Mesothelial cell of epicardium (in vitro differentiated cells): ENCODE data around the gene PMVK. TPM values are rescaled to one million over a fixed set of nuclear protein-coding genes. Genes with fewer than 3 reads are reported as not detected.

Experiments used
- DNase-seq, 2 experiments: peaks; one replicate each; pipeline ENCODE4 v3.0.0; 2021; ENCODE audit warnings: low spot score in 2 of 2; ENCODE audit not compliant: unreplicated experiment in 2 of 2
- H3K27ac Mint-ChIP-seq: 2 replicates; pipeline ENCODE4 v1.8.0; 2021; ENCODE audit warnings: mixed read lengths
- H3K27me3 Mint-ChIP-seq: 2 replicates; pipeline ENCODE4 v1.8.0; 2021; ENCODE audit warnings: low read depth, mixed read lengths
- H3K36me3 Mint-ChIP-seq: 2 replicates; pipeline ENCODE4 v1.8.0; 2021; ENCODE audit warnings: mixed read lengths
- H3K4me1 Mint-ChIP-seq: 2 replicates; pipeline ENCODE4 v1.8.0; 2021; ENCODE audit warnings: mixed read lengths
- H3K4me3 Mint-ChIP-seq: 2 replicates; pipeline ENCODE4 v1.8.0; 2021; ENCODE audit warnings: mild to moderate bottlenecking, moderate library complexity, mixed read lengths
- H3K9me3 Mint-ChIP-seq: 2 replicates; pipeline ENCODE4 v1.8.0; 2021; ENCODE audit warnings: mixed read lengths
- total RNA-seq: library from RNA; stranded (reverse); gene quantifications from 3 replicates; pipeline ENCODE4 v1.2.1, GENCODE V29; 2021
- TF ChIP-seq, protein P1 (sequence below): fragments of 200-600 bp; sonication (generic); IDR thresholded peaks from one replicate; pipeline ENCODE4 v1.5.0; 2021; ENCODE audit warnings: antibody characterized with exemption; ENCODE audit not compliant: unreplicated experiment

PMVK gene
- total RNA-seq, 1 donor from 2014 or later: 20.5 TPM

DNA sequence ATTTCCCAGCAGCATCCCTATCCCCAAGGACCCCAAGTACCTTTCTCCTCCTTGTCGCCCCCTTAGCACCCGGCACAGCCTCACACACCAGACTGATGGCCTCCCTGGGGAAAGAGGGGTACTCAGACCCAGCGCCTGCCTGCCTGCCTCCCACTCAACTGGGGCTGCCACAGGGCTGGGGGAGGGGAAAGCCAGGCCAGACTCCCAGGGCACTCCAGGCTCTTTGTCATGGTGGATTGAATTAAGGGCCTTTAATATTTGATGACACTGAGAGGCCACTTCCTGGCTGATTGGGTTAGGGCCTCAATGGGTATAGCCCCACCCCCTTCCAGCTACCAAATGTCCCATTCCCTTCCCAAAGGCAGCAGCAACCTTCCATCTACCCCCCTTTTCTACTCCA, 32.2 kb upstream of the PMVK start:
- Mint-ChIP-seq H3K4me1 (peaks cover 42% of the 10 kb centered on the region), H3K36me3 (peaks cover 11% of the 10 kb centered on the region), H3K9me3 (no peaks in the 10 kb centered on the region), H3K27me3 (no peaks in the 10 kb centered on the region), H3K4me3 (peak overlapping the region; percentile 59), H3K27ac (peak overlapping the region; percentile 48)
- no peak for DNase-seq
- TF ChIP-seq, protein P1, sequence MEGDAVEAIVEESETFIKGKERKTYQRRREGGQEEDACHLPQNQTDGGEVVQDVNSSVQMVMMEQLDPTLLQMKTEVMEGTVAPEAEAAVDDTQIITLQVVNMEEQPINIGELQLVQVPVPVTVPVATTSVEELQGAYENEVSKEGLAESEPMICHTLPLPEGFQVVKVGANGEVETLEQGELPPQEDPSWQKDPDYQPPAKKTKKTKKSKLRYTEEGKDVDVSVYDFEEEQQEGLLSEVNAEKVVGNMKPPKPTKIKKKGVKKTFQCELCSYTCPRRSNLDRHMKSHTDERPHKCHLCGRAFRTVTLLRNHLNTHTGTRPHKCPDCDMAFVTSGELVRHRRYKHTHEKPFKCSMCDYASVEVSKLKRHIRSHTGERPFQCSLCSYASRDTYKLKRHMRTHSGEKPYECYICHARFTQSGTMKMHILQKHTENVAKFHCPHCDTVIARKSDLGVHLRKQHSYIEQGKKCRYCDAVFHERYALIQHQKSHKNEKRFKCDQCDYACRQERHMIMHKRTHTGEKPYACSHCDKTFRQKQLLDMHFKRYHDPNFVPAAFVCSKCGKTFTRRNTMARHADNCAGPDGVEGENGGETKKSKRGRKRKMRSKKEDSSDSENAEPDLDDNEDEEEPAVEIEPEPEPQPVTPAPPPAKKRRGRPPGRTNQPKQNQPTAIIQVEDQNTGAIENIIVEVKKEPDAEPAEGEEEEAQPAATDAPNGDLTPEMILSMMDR: no peak

DNA sequence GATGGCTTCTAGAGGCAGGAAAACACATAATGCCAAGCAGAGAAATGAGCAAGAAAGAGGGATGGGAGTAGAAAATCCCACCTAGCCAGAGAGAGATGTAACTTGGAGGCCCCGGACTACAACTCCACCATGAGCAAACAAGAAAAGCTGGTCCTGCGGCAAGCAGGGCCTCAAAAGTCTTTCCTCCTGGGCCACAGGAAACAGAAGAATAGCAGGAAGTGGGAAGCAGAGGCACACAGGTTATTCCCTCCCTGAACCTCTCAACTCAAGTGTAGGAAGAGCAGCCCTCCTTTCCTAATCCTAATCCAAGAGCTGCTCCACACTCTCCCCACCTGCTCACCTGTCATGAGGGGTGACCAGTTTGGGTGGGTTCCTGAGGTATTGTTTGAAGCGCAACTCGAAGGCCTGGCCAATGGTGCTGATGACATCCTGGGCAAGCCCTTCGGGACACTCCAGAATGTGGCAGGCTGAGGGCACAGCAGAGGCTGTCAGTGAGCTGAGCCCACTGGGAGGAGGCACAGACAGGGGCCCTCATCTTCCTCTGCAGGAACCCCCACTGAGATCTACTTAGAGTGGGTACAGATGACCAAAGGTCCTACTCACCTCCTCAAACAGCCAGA, 30.9 kb upstream of the PMVK start:
- DNase-seq: no peak
- peaks cover 47% of the 10 kb centered on the region for H3K4me1 Mint-ChIP-seq
- no peaks in the 10 kb centered on the region for H3K27me3 Mint-ChIP-seq
- TF ChIP-seq, protein P1: no peak
- no peak overlapping the region for H3K4me3 Mint-ChIP-seq
- H3K36me3 Mint-ChIP-seq: peaks cover 12% of the 10 kb centered on the region
- no peaks in the 10 kb centered on the region for H3K9me3 Mint-ChIP-seq
- H3K27ac Mint-ChIP-seq: no peak overlapping the region

DNA sequence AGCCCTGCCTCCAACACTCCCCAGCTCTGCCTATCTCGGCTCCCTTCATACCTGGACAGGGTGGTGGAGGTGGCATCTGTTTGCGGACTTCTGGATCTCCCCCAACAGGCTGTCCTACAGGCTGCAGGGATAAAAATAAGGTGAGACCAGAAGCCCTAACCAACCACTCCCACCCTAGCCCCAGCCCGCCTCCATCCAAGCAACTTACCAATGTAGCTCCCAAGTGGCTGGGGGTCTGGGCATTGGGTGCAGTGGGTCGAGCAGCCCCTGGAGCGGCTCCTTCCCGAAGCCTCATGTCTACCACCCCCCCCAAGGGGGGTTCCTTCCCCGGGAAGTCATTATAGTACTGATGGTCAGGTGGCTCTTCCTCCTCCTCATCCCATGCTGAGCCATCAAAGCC, 29.6 kb upstream of the PMVK start:
- Mint-ChIP-seq H3K36me3 (peaks cover 12% of the 10 kb centered on the region), H3K27ac (no peak overlapping the region), H3K4me3 (no peak overlapping the region), H3K4me1 (peaks cover 41% of the 10 kb centered on the region), H3K9me3 (no peaks in the 10 kb centered on the region), H3K27me3 (no peaks in the 10 kb centered on the region)
- TF ChIP-seq, protein P1: no peak
- DNase-seq: no peak

DNA sequence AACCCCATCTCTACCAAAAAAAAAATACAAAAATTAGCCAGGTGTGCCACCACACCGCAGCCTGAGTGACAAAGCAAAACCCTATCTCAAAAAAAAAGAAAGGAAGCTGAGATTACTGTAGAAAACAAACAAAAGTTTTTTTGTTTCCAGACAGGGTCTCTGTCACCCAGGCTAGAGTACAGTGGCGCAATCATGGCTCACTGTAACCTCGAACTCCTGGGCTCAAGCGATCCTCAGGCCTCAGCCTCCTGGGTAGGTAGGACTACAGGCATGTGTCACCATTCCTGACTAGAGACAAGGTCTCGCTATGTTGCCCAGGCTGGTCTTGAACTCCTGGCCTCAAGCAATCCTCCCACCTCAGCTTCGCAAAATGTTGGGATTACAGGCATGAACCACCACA, 27.8 kb upstream of the PMVK start:
- no peak overlapping the region for H3K4me3 Mint-ChIP-seq
- no peaks in the 10 kb centered on the region for H3K27me3 Mint-ChIP-seq
- TF ChIP-seq, protein P1: no peak
- H3K27ac Mint-ChIP-seq: no peak overlapping the region
- H3K4me1 Mint-ChIP-seq: peaks cover 37% of the 10 kb centered on the region
- no peak for DNase-seq
- H3K36me3 Mint-ChIP-seq: peaks cover 12% of the 10 kb centered on the region
- H3K9me3 Mint-ChIP-seq: no peaks in the 10 kb centered on the region

DNA sequence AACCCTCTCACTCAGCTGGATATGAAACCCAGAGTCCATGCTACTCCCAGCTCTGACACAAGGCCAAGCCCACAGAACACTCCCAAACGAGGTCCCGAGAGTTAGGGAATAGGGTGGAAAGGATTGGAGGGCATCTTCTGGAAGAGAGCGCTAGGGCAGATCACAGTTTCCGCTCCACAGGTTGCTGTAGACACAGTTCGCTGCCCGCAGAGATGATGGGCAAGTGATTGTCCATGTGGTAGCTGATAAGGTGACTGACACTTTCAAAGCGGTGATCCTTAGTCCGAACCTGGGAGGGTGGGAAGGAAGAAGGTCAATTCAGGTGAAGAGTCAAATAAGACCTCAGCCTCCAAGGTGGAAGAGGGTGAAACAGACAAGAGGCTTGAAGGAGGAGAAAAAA, 27.1 kb upstream of the PMVK start:
- peaks cover 32% of the 10 kb centered on the region for H3K4me1 Mint-ChIP-seq
- DNase-seq: no peak
- H3K27ac Mint-ChIP-seq: peak overlapping the region; percentile 54
- TF ChIP-seq, protein P1: no peak
- peaks cover 12% of the 10 kb centered on the region for H3K36me3 Mint-ChIP-seq
- H3K27me3 Mint-ChIP-seq: no peaks in the 10 kb centered on the region
- H3K9me3 Mint-ChIP-seq: no peaks in the 10 kb centered on the region
- no peak overlapping the region for H3K4me3 Mint-ChIP-seq
